ENCODE results near the gene FHIT. TPM values are rescaled to one million over a fixed set of nuclear protein-coding genes. Genes with fewer than 3 reads are reported as not detected.

Gene FHIT
- total and polyA plus RNA-seq, 2 of the 4 experiments (the other 2 are of a cell fraction) = 0.07 TPM; not detected in 1

DNA sequence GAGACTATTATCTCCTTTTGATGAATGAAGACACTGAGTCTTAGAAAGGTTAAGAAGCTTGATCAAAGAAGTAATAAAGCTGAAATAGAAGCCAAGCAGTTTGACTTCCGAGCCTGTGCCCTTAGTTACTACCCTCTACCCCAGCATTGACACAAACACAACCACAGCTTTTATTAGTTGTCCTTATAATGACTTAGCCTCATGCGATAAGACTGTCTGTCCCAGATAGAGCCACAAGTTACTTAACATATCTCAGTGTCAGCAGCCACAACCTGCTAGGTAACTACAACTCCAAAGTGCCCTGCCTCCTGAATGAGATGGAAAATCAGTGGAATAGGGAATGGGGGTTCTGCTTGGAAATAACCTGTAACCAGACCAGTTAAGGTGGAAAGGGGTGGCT is 1419.9 kb downstream of the FHIT start:
- no CpG with 5 or more reads among the region's 2 CpGs for whole genome bisulfite sequencing, 2 experiments (ENCODE audit: extremely low coverage in 2 of 2, insufficient read length in 1 of 2)
- no peak overlapping the region for H3K18ac ChIP-seq (ENCODE audit: low read depth, low read length)
- in situ Hi-C loops (cut with MboI; ENCODE audit: low sequenced_read_pairs) = no loop called here

More for the DNA sequence above, 1419.9 kb downstream of the FHIT start:
- H3K4me1 ChIP-seq (ENCODE audit: control insufficient read depth, insufficient read depth, low read length) = no peaks in the 10 kb centered on the region
- TF ChIP-seq MAZ (IDR thresholded peaks at IDR 0.05; ENCODE audit: borderline replicate concordance, low read depth, low read length) (no peak), FOS (IDR thresholded peaks at IDR 0.05; ENCODE audit: low read depth, low read length) (no peak), POLR2A (IDR thresholded peaks at IDR 0.05; ENCODE audit: low read depth, low read length) (no peak), CEBPB (IDR thresholded peaks at IDR 0.05; ENCODE audit: low read depth, low read length) (no peak), NFE2L2 (IDR thresholded peaks at IDR 0.05; ENCODE audit: low read depth, low read length) (no peak), RFX5 (IDR thresholded peaks at IDR 0.05; ENCODE audit: low read depth, low read length) (no peak), RAD21 (IDR thresholded peaks at IDR 0.05; ENCODE audit: low read length) (no peak), BHLHE40 (IDR thresholded peaks at IDR 0.05; ENCODE audit: low read depth, low read length) (no peak), SMC3 (IDR thresholded peaks at IDR 0.05; ENCODE audit: low read depth, low read length) (no peak)
- TF ChIP-seq, protein P1, sequence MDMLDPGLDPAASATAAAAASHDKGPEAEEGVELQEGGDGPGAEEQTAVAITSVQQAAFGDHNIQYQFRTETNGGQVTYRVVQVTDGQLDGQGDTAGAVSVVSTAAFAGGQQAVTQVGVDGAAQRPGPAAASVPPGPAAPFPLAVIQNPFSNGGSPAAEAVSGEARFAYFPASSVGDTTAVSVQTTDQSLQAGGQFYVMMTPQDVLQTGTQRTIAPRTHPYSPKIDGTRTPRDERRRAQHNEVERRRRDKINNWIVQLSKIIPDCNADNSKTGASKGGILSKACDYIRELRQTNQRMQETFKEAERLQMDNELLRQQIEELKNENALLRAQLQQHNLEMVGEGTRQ (IDR thresholded peaks at IDR 0.05; ENCODE audit: low read depth, low read length) = no peak
- TF ChIP-seq, protein P2, sequence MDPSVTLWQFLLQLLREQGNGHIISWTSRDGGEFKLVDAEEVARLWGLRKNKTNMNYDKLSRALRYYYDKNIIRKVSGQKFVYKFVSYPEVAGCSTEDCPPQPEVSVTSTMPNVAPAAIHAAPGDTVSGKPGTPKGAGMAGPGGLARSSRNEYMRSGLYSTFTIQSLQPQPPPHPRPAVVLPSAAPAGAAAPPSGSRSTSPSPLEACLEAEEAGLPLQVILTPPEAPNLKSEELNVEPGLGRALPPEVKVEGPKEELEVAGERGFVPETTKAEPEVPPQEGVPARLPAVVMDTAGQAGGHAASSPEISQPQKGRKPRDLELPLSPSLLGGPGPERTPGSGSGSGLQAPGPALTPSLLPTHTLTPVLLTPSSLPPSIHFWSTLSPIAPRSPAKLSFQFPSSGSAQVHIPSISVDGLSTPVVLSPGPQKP (IDR thresholded peaks at IDR 0.05; ENCODE audit: borderline replicate concordance, low read depth, low read length) = no peak
- TF ChIP-seq, protein P3, sequence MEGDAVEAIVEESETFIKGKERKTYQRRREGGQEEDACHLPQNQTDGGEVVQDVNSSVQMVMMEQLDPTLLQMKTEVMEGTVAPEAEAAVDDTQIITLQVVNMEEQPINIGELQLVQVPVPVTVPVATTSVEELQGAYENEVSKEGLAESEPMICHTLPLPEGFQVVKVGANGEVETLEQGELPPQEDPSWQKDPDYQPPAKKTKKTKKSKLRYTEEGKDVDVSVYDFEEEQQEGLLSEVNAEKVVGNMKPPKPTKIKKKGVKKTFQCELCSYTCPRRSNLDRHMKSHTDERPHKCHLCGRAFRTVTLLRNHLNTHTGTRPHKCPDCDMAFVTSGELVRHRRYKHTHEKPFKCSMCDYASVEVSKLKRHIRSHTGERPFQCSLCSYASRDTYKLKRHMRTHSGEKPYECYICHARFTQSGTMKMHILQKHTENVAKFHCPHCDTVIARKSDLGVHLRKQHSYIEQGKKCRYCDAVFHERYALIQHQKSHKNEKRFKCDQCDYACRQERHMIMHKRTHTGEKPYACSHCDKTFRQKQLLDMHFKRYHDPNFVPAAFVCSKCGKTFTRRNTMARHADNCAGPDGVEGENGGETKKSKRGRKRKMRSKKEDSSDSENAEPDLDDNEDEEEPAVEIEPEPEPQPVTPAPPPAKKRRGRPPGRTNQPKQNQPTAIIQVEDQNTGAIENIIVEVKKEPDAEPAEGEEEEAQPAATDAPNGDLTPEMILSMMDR (conservative IDR thresholded peaks at IDR 0.05; ENCODE audit: low read depth, low read length) = no peak
- H3K4me2 ChIP-seq (ENCODE audit: low read depth, low read length) = no peak overlapping the region
- no TSS peak for BruUV-seq (replicated peaks)
- ChIA-PET CTCF (no interaction called here), POLR2A (ENCODE audit: unreplicated experiment) (no interaction called here)
- no peak overlapping the region for H3K9ac ChIP-seq (ENCODE audit: low read depth, low read length)
- ATAC-seq (ENCODE audit: low read depth) = no peak
- H3K56ac ChIP-seq (ENCODE audit: extremely low read depth, insufficient read depth, low read length) = no peak overlapping the region
- H4K20me1 ChIP-seq (ENCODE audit: insufficient read depth, low read length) = no peaks in the 10 kb centered on the region
- H2AK5ac ChIP-seq (ENCODE audit: low read depth, low read length) = no peak overlapping the region
- H4K5ac ChIP-seq (ENCODE audit: low read depth, low read length) = no peak overlapping the region
- dilution Hi-C loops (cut with HindIII; ENCODE audit: low sequenced_read_pairs, unreplicated experiment) = no loop called here
- no peaks in the 10 kb centered on the region for H3K9me3 ChIP-seq (ENCODE audit: control insufficient read depth, insufficient read depth, low read length)
- no peak overlapping the region for H3K14ac ChIP-seq (replicated peaks; ENCODE audit: low read depth, low read length)
- no peak overlapping the region for H2BK15ac ChIP-seq (ENCODE audit: low read depth, low read length)
- no peak overlapping the region for H2BK120ac ChIP-seq (ENCODE audit: low read depth, low read length)
- H4K8ac ChIP-seq (ENCODE audit: low read depth in 2 of 2, low read length in 2 of 2) = no peak overlapping the region
- H3K79me1 ChIP-seq (ENCODE audit: low read depth in 1 of 2, low read length in 2 of 2) = no peaks in the 10 kb centered on the region
- H4K91ac ChIP-seq (ENCODE audit: insufficient read depth, low read depth, low read length) = no peak overlapping the region
- no peak overlapping the region for H3K27ac ChIP-seq (ENCODE audit: insufficient read depth, low read length)
- H3K4ac ChIP-seq (ENCODE audit: low read depth, low read length) = no peak overlapping the region
- H2BK20ac ChIP-seq (ENCODE audit: low read depth, low read length) = no peak overlapping the region
- no peak overlapping the region for H3K23ac ChIP-seq (ENCODE audit: low read depth, low read length)
- no peaks in the 10 kb centered on the region for H3K27me3 ChIP-seq (ENCODE audit: control insufficient read depth, insufficient read depth, low read length)
- no peaks in the 10 kb centered on the region; the same call in 1 of the 2 replicates for H3K9me1 ChIP-seq (ENCODE audit: insufficient read depth, low read length)
- no peak overlapping the region for H3K4me3 ChIP-seq (ENCODE audit: insufficient read depth, low read depth, low read length)
- H3K36me3 ChIP-seq (ENCODE audit: control insufficient read depth, insufficient read depth, low read length) = no peaks in the 10 kb centered on the region
- intact Hi-C loops (cut with micrococcal nuclease) = no loop called here
- H2BK5ac ChIP-seq (ENCODE audit: low read depth, low read length, poor library complexity, severe bottlenecking) = no peak overlapping the region
- no peak for DNase-seq
- no peak overlapping the region for H2AK9ac ChIP-seq (replicated peaks; ENCODE audit: low read depth, low read length, poor library complexity)
- H2AFZ ChIP-seq (replicated peaks; ENCODE audit: low read length, poor library complexity) = no peak overlapping the region
